Endodermal cell (in vitro differentiated cells): ENCODE results near the gene WWC2. TPM values are rescaled to one million over a fixed set of nuclear protein-coding genes. Genes with fewer than 3 reads are reported as not detected.
"Not testable (repeated sequence)": the region's sequence is repeated elsewhere in the genome, so short reads cannot be mapped to it uniquely, and the experiment has no call there.

Source experiments
- DNase-seq: peaks from one replicate; pipeline ENCODE4 v3.0.0-alpha.2; 2017
- H3K27ac ChIP-seq: 2 replicates; pipeline ENCODE4 v1.5.1; 2013; ENCODE audit warnings: mild to moderate bottlenecking, low read depth, low read length, moderate library complexity
- H3K27me3 ChIP-seq: 2 replicates; pipeline ENCODE4 v1.6.1; 2013; ENCODE audit warnings: mild to moderate bottlenecking, low read length, moderate library complexity; ENCODE audit not compliant: insufficient read depth, control insufficient read depth, poor library complexity, severe bottlenecking
- H3K36me3 ChIP-seq: 2 replicates; pipeline ENCODE4 v1.7.0; 2013; ENCODE audit warnings: mild to moderate bottlenecking, low read length, moderate library complexity; ENCODE audit not compliant: control insufficient read depth, insufficient read depth
- H3K4me1 ChIP-seq: one replicate; pipeline ENCODE4 v1.7.0; 2013; ENCODE audit warnings: low read length; ENCODE audit not compliant: control insufficient read depth, insufficient read depth
- H3K4me3 ChIP-seq: 2 replicates; pipeline ENCODE4 v1.5.1; 2013; ENCODE audit warnings: mild to moderate bottlenecking, low read length, moderate library complexity
- H3K9ac ChIP-seq: 2 replicates; pipeline ENCODE4 v1.6.1; 2013; ENCODE audit warnings: mild to moderate bottlenecking, low read length, moderate library complexity; ENCODE audit not compliant: poor library complexity, severe bottlenecking; ENCODE audit errors: extremely low read depth
- H3K9me3 ChIP-seq: 2 replicates; pipeline ENCODE4 v1.6.1; 2013; ENCODE audit warnings: mild to moderate bottlenecking, low read length, moderate library complexity; ENCODE audit not compliant: control insufficient read depth
- H3K27ac Mint-ChIP-seq: 2 replicates; pipeline ENCODE4 v1.8.0; 2020; ENCODE audit warnings: mixed read lengths
- H3K27me3 Mint-ChIP-seq: 2 replicates; pipeline ENCODE4 v1.8.0; 2021; ENCODE audit warnings: mild to moderate bottlenecking, mixed read lengths; ENCODE audit not compliant: insufficient read depth
- H3K36me3 Mint-ChIP-seq: 2 replicates; pipeline ENCODE4 v1.8.0; 2020; ENCODE audit warnings: low read depth, mixed read lengths
- H3K4me1 Mint-ChIP-seq: 2 replicates; pipeline ENCODE4 v1.8.0; 2020; ENCODE audit warnings: mixed read lengths
- H3K4me3 Mint-ChIP-seq: 2 replicates; pipeline ENCODE4 v1.8.0; 2020; ENCODE audit warnings: mild to moderate bottlenecking, moderate library complexity, mixed read lengths
- H3K9me3 Mint-ChIP-seq: 2 replicates; pipeline ENCODE4 v1.8.0; 2020; ENCODE audit warnings: mild to moderate bottlenecking, mixed read lengths
- CTCF ChIP-seq: fragments of 200-600 bp; sonication (generic); conservative IDR thresholded peaks from 2 replicates; pipeline ENCODE4 v1.5.0; 2021; ENCODE audit warnings: antibody characterized with exemption, mild to moderate bottlenecking
- WGBS, 2 experiments: methylation state at CpG; one replicate each; pipeline versions ENCODE4 v1.1.5 to v1.1.7; 2013; ENCODE audit warnings: missing lambda C conversion rate in 2 of 2, mixed read lengths in 1 of 2; ENCODE audit not compliant: insufficient coverage in 1 of 2, insufficient read length in 1 of 2; 5-methylcytosine and 5-hydroxymethylcytosine counted together
- total RNA-seq, 2 donors: library from RNA; stranded (reverse); fragmentation: NEBNext Ultra II Directional in 1 of 2; extraction: Animal tissue kit (Norgen Biotek cat#: 25700) in 1 of 2; gene quantifications; 2 replicates in 1 of 2; 3 replicates in 1 of 2; pipeline ENCODE4 v1.2.1, GENCODE V29; 2021

Gene WWC2
- total RNA-seq, 2 donors from 2014 or later: 98.2 to 108 TPM

- Histone ChIP-seq H3K36me3 (peaks cover 10% of the 10 kb centered on the region), H3K9ac (no peak overlapping the region), H3K4me3 (no peak overlapping the region), H3K27ac (no peak overlapping the region), H3K9me3 (no peaks in the 10 kb centered on the region), H3K27me3 (no peaks in the 10 kb centered on the region), H3K4me1 (peaks cover 17% of the 10 kb centered on the region)
- Mint-ChIP-seq H3K27me3 (no peaks in the 10 kb centered on the region), H3K27ac (peak overlapping the region; percentile 76), H3K4me1 (peaks cover 30% of the 10 kb centered on the region), H3K4me3 (no peak overlapping the region), H3K36me3 (peaks cover 2% of the 10 kb centered on the region), H3K9me3 (peaks cover 3% of the 10 kb centered on the region)
- no peak for TF ChIP-seq CTCF
- 98 to 100% methylated on average over 2 to 4 of the region's 5 CpGs for WGBS, 2 experiments
- no peak for DNase-seq
These were observed 50.8 kb downstream of the WWC2 start for GRCh38 chr4:183149616-183150539.

GRCh38 chr4:183150664-183151063, 51.6 kb downstream of the WWC2 start:
- not testable (repeated sequence) for H3K4me3 ChIP-seq
- 87 to 91% methylated on average over 3 to 5 of the region's 5 CpGs for WGBS, 2 experiments

GRCh38 chr4:183152232-183152631, 53.2 kb downstream of the WWC2 start:
- not testable (repeated sequence) for H3K4me3 ChIP-seq, H3K27me3 ChIP-seq, H3K9me3 ChIP-seq, H3K9ac ChIP-seq, H3K4me3 Mint-ChIP-seq, H3K27me3 Mint-ChIP-seq, H3K27ac Mint-ChIP-seq, DNase-seq, H3K27ac ChIP-seq, H3K9me3 Mint-ChIP-seq
- H3K36me3 ChIP-seq: peaks cover 25% of the 10 kb centered on the region
- H3K4me1 ChIP-seq: peaks cover 18% of the 10 kb centered on the region
- peaks cover 28% of the 10 kb centered on the region for H3K4me1 Mint-ChIP-seq
- H3K36me3 Mint-ChIP-seq: peaks cover 13% of the 10 kb centered on the region
- 96 to 100% methylated on average over 3 to 4 of the region's 4 CpGs for WGBS, 2 experiments

More at GRCh38 chr4:183150664-183151063, 51.6 kb downstream of the WWC2 start:
- Histone ChIP-seq H3K4me1 (peaks cover 18% of the 10 kb centered on the region), H3K36me3 (peaks cover 13% of the 10 kb centered on the region)
- H3K9ac ChIP-seq, H3K36me3 Mint-ChIP-seq, H3K4me3 Mint-ChIP-seq, DNase-seq, H3K9me3 ChIP-seq, H3K27me3 Mint-ChIP-seq, H3K27me3 ChIP-seq, H3K9me3 Mint-ChIP-seq, H3K27ac Mint-ChIP-seq, H3K27ac ChIP-seq: not testable (repeated sequence)
- H3K4me1 Mint-ChIP-seq: peaks cover 35% of the 10 kb centered on the region

- H3K27ac Mint-ChIP-seq: peak overlapping the region; percentile 92
- peaks cover 26% of the 10 kb centered on the region for H3K4me1 Mint-ChIP-seq
- WGBS, 2 experiments: 90 to 92% methylated on average over 3 to 5 of the region's 6 CpGs
These were observed 54.3 kb downstream of the WWC2 start for GRCh38 chr4:183153190-183153916.

More at GRCh38 chr4:183153190-183153916, 54.3 kb downstream of the WWC2 start:
- no peaks in the 10 kb centered on the region for H3K27me3 Mint-ChIP-seq
- H3K9me3 ChIP-seq: no peaks in the 10 kb centered on the region
- DNase-seq: no peak
- H3K27ac ChIP-seq: no peak overlapping the region
- H3K36me3 ChIP-seq: peaks cover 25% of the 10 kb centered on the region
- H3K27me3 ChIP-seq: no peaks in the 10 kb centered on the region
- H3K4me3 ChIP-seq: peak overlapping the region; percentile 65
- peaks cover 13% of the 10 kb centered on the region for H3K36me3 Mint-ChIP-seq
- H3K9me3 Mint-ChIP-seq: peaks cover 3% of the 10 kb centered on the region
- peak overlapping the region; percentile 50 for H3K9ac ChIP-seq
- peaks cover 13% of the 10 kb centered on the region for H3K4me1 ChIP-seq
- TF ChIP-seq CTCF: no peak
- no peak overlapping the region for H3K4me3 Mint-ChIP-seq
